ENCODE measurements around the gene LSAMP.

LSAMP gene

GRCh38 chr3:116354382-116354781 lies 90.9 kb downstream of the LSAMP start:
- DNase-seq (ENCODE audit: low read depth in 2 of 2), result no peak

- no peak for DNase-seq (ENCODE audit: low read depth in 2 of 2)
Measured at GRCh38 chr3:116350119-116350733, 95.1 kb downstream of the LSAMP start.

- no peak for DNase-seq (ENCODE audit: low read depth in 2 of 2)
Measured at GRCh38 chr3:116348216-116348615, 97.1 kb downstream of the LSAMP start.

- DNase-seq (ENCODE audit: low read depth in 2 of 2), result no peak
Measured at GRCh38 chr3:116342499-116342898, 102.8 kb downstream of the LSAMP start.

- no peak for DNase-seq (ENCODE audit: low read depth in 2 of 2)
Measured at GRCh38 chr3:116341899-116342298, 103.4 kb downstream of the LSAMP start.

DNA sequence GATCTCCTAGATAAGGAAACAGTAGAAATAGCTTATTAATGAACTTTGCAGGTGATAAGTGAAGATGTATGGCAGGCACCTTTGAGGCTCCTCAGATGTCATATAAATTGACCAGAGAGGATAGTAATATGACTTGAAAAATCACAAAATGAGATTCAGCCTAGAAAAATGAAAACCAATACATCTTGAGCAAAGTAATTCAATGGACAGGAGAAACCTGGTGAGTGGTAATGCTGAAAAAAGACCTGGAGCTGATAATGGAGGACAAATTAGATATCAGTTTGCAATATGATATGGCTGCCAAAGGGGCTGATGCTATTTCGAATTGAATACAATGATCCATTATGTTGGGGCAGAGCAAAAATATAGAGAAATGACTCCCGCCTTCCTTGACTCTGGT lies 103.9 kb downstream of the LSAMP start:
- DNase-seq (ENCODE audit: low read depth in 2 of 2), result no peak

GRCh38 chr3:116340680-116341216 lies 104.5 kb downstream of the LSAMP start:
- no peak for DNase-seq (ENCODE audit: low read depth in 2 of 2)

- DNase-seq (ENCODE audit: low read depth in 2 of 2), result no peak
Measured at GRCh38 chr3:116339441-116340028, 105.8 kb downstream of the LSAMP start.

DNA sequence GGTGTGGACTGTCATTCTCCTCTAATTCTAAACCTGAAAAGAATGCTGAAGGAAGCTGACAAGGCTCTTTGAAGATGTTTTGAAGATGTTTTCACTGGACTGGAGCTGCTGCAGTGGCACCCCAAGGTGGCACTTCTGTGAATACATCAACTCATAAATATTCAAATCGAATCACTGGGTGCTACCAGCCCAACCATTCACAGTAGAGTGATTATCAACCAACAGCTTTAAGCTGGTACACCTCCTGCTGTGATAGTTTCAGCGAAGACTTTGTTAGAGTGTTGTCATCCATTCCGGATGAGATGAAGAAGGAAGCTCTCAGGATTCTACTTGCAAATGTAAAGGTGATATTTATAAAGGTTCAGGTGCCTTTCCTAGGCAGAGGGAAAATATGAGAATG lies 106.6 kb downstream of the LSAMP start:
- DNase-seq (ENCODE audit: low read depth in 2 of 2), result no peak

DNA sequence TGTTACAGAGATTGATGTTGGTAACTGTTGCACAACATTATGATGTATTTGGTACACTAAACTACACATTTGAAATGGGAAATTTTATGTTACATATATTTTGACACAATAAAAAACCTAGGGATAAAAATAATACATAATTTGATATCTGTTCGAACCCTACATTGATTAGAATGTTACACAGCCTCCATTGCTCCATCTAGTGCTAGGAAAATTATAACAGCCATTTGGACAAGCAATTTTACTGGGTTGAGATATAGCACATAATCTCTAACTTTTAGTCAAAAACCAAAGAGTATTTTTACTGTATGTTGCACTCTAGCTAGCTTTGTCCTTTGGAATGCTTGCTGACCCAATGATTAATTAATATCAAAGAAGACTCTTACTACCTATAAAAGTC lies 108.1 kb downstream of the LSAMP start:
- no peak for DNase-seq (ENCODE audit: low read depth in 2 of 2)

DNA sequence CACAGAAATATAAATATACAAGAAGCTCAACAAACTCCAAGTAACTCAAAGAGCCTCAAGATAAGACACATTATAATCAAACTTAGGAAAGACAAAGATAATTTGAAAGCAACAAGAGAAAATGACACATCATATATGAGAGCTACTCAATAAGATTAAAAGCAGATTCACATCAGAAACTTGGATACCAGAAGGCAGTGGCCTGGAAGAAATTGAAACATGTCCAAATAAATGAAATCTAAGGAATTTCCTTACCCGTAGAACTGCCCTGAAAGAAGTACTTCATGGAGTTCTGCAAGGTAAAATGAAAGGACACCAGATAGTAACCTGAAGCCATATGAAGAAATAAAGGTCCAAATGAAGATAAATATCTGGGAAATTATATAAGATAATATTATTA lies 113.9 kb downstream of the LSAMP start:
- DNase-seq (ENCODE audit: low read depth in 2 of 2), result no peak

DNA sequence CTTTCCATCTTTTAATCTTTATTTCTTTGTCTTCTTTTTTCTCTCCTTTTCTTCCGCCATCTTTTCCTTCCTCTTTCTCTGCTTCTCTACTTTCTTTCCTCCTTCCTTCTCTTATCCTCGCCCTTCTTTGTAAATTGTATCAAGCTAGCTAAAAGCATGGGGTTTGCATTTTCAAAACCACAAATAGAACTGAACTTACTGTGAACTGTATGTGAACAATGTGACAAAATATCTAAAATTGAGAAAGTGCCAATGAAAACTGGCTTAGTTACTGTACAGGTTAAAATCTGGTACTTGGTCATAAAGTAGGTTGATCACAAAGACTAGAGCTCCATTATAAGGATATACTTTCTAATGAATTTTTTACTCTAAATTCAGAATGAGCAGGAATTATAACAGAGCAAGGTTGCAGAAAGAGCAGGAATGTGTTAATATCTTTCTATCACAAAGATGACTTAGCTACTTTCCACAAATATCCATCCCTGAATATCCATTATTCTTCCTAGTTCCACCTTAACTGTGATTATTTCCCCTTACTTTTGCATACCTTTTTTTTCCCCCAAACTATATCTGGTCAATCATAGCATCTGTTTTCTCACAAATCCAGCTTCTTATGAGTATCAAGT lies 122.4 kb downstream of the LSAMP start:
- DNase-seq (ENCODE audit: low read depth in 2 of 2), result no peak

DNA sequence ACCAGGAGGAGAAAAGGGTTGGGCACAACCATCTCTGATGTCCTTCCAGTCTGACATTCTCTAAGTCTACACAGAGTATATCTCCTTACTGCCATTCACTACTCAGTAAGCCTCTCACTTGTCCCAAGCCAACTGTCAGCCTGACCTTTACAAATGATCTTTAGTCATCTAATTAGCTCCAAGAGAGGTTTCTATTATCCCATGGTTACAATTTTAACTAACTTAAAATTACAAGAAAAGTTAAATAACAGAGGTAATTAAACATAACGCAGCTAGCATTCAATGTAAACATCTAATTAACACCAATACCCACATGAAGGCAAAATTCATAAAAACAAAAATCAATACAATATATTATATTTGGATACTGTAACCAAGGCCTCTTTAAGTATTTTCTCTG lies 126.9 kb downstream of the LSAMP start:
- DNase-seq (ENCODE audit: low read depth in 2 of 2), result no peak

DNA sequence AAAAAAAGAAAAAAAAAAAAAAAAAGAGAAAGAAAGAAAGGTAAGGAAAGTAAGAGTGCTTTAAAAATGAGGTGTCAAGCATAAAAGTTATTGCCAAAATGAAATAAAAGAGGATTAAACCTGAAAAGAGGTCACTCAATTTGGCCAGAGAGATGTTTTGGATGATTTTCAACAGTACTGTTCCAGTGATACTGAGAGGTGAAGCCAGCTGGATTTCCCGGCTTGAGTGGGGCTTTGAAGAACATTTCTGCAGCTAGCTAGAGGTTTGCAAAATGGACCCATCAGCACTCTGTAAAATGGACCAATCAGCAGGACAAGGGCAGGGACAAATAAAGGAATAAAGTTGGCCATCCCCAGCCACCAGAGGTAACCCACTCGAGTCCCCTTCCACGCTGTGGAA lies 128.5 kb downstream of the LSAMP start:
- no peak for DNase-seq (ENCODE audit: low read depth in 2 of 2)

DNA sequence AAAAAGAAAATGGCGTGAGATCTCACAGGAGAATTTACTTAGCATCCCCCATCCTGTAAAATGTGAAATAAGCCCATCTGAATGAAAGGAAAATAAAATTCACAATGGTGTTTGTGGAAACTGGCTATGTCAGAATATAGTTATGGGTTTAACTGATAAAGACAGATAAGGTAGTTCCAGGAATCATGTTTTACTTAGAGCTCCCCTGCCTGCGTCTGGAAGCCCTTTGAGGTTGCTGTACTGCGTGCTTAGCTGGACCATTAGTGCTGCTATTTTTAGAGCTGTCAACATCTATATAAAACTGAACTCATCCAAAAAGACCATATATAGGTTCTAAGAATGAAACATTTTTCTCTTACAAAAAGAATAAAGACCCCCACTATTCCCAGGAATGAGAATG lies 130.8 kb downstream of the LSAMP start:
- no peak for DNase-seq (ENCODE audit: low read depth in 2 of 2)

GRCh38 chr3:116306720-116307119 lies 138.6 kb downstream of the LSAMP start:
- no peak for DNase-seq (ENCODE audit: low read depth in 2 of 2)

DNA sequence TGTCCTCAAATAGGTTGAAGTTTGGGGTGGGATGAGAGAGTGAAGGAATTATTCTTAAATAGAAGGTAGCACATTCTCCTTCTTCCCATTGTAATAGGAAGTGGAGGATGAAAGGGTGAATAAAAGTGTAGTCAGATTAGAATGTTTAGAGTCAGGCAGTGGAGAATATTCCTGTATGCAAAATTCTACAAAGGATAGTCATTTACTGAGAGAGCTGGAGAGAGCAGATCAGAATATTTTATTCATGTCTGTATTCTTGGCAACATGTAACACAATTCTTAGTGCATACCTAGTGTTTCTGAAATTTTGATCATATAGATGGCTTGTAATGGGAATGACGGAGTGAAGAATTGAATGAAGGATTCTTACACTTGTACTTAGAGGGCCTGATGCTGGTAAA lies 139.1 kb downstream of the LSAMP start:
- DNase-seq (ENCODE audit: low read depth in 2 of 2), result no peak

DNA sequence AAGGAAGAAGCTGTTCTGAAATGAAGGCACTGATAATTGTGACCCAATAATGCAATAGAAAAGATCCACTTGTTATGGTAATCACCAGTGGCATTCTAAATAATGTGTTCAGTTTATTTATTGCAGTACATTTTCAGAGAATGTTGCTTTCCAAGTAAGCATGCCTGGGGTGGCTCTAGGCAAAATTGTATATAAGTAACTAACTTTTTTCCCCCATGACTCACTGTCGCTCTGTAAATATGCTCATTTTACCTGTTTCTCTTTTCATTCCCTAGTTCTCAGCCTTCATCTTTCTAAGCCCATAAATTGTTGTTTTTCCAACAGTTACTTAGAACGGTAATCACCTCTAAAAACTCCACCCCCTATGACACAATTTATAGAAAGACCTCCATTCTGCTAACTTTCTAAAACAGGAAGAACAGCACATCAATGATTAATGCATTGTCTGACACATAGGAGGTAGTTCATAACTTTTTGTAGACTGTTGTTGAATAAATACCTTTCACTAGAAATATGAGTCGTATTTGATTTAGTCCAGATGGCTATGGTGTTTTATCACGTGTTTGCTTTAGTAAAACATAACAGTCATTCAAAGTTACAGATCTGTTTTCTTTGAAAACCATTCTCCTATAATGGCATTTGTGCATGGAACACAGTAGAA lies 143.1 kb downstream of the LSAMP start:
- DNase-seq (ENCODE audit: low read depth in 2 of 2), result no peak

DNA sequence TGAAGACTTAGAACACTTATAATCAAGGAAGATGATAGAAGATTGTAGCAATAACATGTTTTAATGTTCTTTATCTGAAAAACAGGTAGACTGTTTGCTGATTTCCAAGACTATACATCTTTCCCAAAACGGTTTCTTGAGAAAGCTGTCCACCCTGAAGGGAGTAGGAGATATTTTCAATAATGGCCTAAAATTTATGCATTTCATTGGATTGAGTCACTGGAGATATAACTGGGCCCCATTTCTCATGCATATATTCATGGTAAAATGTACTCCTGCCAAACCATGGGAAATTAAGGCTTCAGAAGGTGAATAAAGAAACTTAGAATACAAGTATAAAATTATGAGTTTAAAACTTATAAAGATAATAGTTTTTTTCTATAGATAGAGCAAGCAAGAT lies 143.9 kb downstream of the LSAMP start:
- DNase-seq (ENCODE audit: low read depth in 2 of 2), result no peak

GRCh38 chr3:116300226-116300625 lies 145.1 kb downstream of the LSAMP start:
- DNase-seq (ENCODE audit: low read depth in 2 of 2), result no peak

DNA sequence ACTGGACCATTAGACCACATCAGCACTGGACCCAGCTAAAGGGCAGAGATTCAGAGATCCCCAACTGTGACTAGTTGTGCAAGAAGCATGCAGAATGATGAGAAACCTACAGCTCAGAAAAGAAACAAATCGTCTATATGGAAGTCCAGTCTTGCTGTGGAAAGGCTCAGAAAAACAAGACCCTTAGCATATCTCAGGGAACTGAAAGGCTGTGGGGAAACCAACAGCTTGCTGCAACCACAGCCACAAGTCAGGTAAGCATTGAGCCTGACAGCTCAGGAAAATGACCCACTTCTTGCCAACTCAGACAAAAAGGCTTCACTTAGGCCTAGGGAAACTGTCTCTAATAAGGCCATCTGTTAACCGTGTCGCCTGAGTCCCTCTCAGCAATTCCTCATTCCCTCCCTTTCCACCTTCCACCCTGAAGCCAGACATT lies 145.6 kb downstream of the LSAMP start:
- no peak for DNase-seq (ENCODE audit: low read depth in 2 of 2)

- DNase-seq (ENCODE audit: low read depth in 2 of 2), result no peak
Measured at GRCh38 chr3:116298151-116298550, 147.1 kb downstream of the LSAMP start.

GRCh38 chr3:116291141-116291540 lies 154.1 kb downstream of the LSAMP start:
- no peak for DNase-seq (ENCODE audit: low read depth in 2 of 2)
